GM12875 (cell line): ENCODE data around the gene SLC52A1.
A peak's percentile ranks its signal among the peaks of the same experiment; 100 is the strongest.

ENCODE experiments used
- H3K4me3 ChIP-seq: one replicate; pipeline ENCODE4 v1.5.1; 2011; ENCODE audit warnings: low read depth, low read length, control low read depth
- CTCF ChIP-seq: IDR thresholded peaks from 2 replicates; pipeline ENCODE4 v1.5.1; 2011; ENCODE audit warnings: low read depth, mild to moderate bottlenecking, control low read depth, inconsistent platforms, low read length, moderate library complexity, borderline replicate concordance; ENCODE audit not compliant: insufficient read depth

SLC52A1 gene

GRCh38 chr17:5043524-5043923 is 8.3 kb upstream of the SLC52A1 start:
- no peak overlapping the region for H3K4me3 ChIP-seq
- no peak for TF ChIP-seq CTCF

GRCh38 chr17:5042157-5043022 is 7.2 kb upstream of the SLC52A1 start:
- no peak overlapping the region for H3K4me3 ChIP-seq
- TF ChIP-seq CTCF: no peak

GRCh38 chr17:5034651-5035050 is 575 bp downstream of the SLC52A1 start:
- TF ChIP-seq CTCF: no peak

GRCh38 chr17:5034063-5034462 is 1.2 kb downstream of the SLC52A1 start:
- H3K4me3 ChIP-seq: no peak overlapping the region
- no peak for TF ChIP-seq CTCF

More at GRCh38 chr17:5034651-5035050, 575 bp downstream of the SLC52A1 start:
- no peak overlapping the region for H3K4me3 ChIP-seq

GRCh38 chr17:5033352-5034015 is 1.7 kb downstream of the SLC52A1 start:
- no peak overlapping the region for H3K4me3 ChIP-seq

DNA sequence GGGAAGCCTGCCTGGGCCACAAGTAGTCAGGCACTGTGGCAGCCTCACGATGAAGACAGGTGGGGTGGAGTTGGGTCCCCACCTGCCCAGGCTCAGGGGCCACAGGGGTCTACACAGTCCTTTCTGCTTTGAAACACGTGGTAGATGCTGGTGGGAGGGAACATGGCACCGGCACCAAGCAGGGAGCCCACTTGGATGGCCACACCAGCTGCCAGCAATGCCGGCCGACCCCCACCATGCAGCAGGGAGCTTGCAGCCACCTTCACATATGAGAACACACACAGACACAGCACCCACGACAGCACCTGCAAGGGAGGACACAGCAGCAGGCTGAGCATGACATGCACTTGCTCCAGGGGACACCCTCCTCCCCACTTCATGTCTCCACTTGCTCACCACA is 2.4 kb downstream of the SLC52A1 start:
- TF ChIP-seq CTCF: no peak
- H3K4me3 ChIP-seq: no peak overlapping the region

More at GRCh38 chr17:5033352-5034015, 1.7 kb downstream of the SLC52A1 start:
- TF ChIP-seq CTCF: 0 out of 2 replicates have a peak, but pooled peaks have one; percentile 1
